Breast epithelium (tissue), 4 donors: ENCODE results near the gene EXOG. TPM values are rescaled to one million over a fixed set of nuclear protein-coding genes. Genes with fewer than 3 reads are reported as not detected.

Experiments
- DNase-seq, 2 donors: peaks; one replicate each; pipeline ENCODE4 v3.0.0-alpha.2; 2019; ENCODE audit warnings: low spot score in 2 of 2
- H3K27ac ChIP-seq, 2 donors: fragments of 200-600 bp; sonication (generic) in 1 of 2; one replicate each; pipeline ENCODE4 v1.5.1; 2016 to 2019; ENCODE audit warnings: mild to moderate bottlenecking in 1 of 2
- H3K27me3 ChIP-seq, 2 donors: fragments of 200-600 bp; sonication (generic) in 1 of 2; one replicate each; pipeline versions ENCODE4 v1.5.1 to v1.6.0; 2017 to 2019; ENCODE audit warnings: control low read depth in 1 of 2, mild to moderate bottlenecking in 1 of 2
- H3K36me3 ChIP-seq: fragments of 200-600 bp; one replicate; pipeline ENCODE4 v1.5.1; 2019
- H3K4me1 ChIP-seq, 2 donors: fragments of 200-600 bp; sonication (generic); one replicate each; pipeline ENCODE4 v1.5.1; 2016 to 2019; ENCODE audit warnings: control low read depth in 1 of 2
- H3K4me3 ChIP-seq, 3 donors: fragments of 200-600 bp; sonication (generic); 1 replicate in 2 of 3; 2 replicates in 1 of 3; pipeline ENCODE4 v1.5.1; 2016 to 2019; ENCODE audit warnings: mild to moderate bottlenecking in 3 of 3, moderate library complexity in 2 of 3
- H3K9me3 ChIP-seq, 2 donors: fragments of 200-600 bp; sonication (generic) in 1 of 2; one replicate each; pipeline ENCODE4 v1.5.1; 2016 to 2019; ENCODE audit warnings: control low read depth in 1 of 2
- POLR2A ChIP-seq: fragments of 450-650 bp; IDR thresholded peaks from one replicate; pipeline ENCODE4 v1.6.1; 2016; ENCODE audit warnings: antibody characterized with exemption, mild to moderate bottlenecking, moderate library complexity
- POLR2AphosphoS5 ChIP-seq, 3 donors: sonication (generic); formaldehyde crosslinking; IDR thresholded peaks; one replicate each; pipeline ENCODE4 v1.6.1; 2017; ENCODE audit warnings: antibody characterized with exemption in 3 of 3
- intact Hi-C: fragments of 100-400 bp; cut with DNase I; formaldehyde crosslinking; loops from one replicate; pipeline ENCODE4 v1.15.1; 2023; ENCODE audit warnings: low total_unique reads
- total RNA-seq, 3 donors: library from RNA; depleted of rRNA; stranded (reverse); fragments of >200 nt; gene quantifications; one replicate each; pipeline ENCODE4 v1.1.0, GENCODE V29; 2016
- TF ChIP-seq, protein P1 (sequence below), 3 donors: fragments of 450-650 bp; IDR thresholded peaks; one replicate each; pipeline ENCODE4 v1.5.1; 2016 to 2017; ENCODE audit warnings: antibody characterized with exemption in 3 of 3, mild to moderate bottlenecking in 3 of 3, moderate library complexity in 3 of 3

The EXOG gene
- total RNA-seq, 3 donors from 2014 or later = 7.5 to 10.2 (median 8.8) TPM

DNA sequence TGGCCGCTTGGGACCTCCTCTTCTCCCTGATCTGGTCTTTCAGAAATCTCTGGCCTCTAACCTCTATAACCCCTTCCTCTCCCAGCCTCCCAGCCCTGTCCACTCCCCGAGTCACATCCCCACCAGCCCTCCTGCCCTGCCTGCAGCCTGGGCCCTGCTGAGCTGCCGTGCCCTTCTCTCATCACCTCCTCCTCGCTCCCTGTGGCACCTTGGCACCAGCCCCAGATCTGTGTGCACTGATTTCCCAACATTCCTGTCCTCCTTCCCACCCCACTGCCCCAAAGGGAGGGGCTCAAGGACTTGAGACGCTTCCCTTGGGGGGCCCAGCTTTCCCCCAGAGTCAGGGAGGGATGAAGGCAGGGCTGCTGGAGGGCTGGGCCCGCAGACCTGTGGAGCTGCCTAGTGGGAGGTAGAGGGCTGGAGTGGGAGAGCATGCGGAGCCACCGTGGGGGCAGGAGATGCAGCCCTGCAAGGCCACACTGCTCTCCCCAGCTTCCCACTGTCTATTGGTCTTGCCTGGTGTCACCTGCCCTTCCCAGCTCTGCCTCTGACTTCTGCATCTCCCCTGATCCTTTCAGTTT, 42.7 kb downstream of the EXOG start:
- H3K36me3 ChIP-seq = peaks cover 3% of the 10 kb centered on the region
- TF ChIP-seq POLR2AphosphoS5 (IDR thresholded peaks at IDR 0.05) (no peak), POLR2A (no peak)
- TF ChIP-seq, protein P1, sequence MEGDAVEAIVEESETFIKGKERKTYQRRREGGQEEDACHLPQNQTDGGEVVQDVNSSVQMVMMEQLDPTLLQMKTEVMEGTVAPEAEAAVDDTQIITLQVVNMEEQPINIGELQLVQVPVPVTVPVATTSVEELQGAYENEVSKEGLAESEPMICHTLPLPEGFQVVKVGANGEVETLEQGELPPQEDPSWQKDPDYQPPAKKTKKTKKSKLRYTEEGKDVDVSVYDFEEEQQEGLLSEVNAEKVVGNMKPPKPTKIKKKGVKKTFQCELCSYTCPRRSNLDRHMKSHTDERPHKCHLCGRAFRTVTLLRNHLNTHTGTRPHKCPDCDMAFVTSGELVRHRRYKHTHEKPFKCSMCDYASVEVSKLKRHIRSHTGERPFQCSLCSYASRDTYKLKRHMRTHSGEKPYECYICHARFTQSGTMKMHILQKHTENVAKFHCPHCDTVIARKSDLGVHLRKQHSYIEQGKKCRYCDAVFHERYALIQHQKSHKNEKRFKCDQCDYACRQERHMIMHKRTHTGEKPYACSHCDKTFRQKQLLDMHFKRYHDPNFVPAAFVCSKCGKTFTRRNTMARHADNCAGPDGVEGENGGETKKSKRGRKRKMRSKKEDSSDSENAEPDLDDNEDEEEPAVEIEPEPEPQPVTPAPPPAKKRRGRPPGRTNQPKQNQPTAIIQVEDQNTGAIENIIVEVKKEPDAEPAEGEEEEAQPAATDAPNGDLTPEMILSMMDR (IDR thresholded peaks at IDR 0.05) = no peak
- intact Hi-C loops = no loop called here
- no peak overlapping the region for H3K27ac ChIP-seq
- no peak for DNase-seq
- H3K4me1 ChIP-seq = no peaks in the 10 kb centered on the region
- no peak overlapping the region for H3K4me3 ChIP-seq
- H3K27me3 ChIP-seq = no peaks in the 10 kb centered on the region
- H3K9me3 ChIP-seq = no peaks in the 10 kb centered on the region

DNA sequence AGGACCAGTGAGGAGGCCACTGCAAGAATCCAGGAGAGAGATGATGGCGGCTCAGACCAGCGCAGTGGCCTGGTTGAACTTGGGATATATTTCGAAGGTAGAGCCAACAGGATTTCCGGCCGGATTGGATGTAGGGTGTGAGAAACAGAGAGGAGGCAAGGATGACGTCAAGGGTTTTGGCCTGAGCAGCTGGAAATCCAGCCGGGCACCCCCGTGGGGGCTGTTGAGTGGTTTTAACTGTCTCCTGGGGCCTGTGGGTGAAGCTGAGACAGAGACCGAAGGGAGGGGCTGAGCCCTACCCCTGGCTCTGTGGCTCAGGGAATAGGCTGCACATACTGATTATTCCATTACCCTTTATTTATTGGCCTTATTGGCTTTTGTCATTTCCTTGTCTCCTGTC, 45.7 kb downstream of the EXOG start:
- no peak overlapping the region for H3K4me3 ChIP-seq
- H3K36me3 ChIP-seq = no peaks in the 10 kb centered on the region
- TF ChIP-seq, protein P1 (IDR thresholded peaks at IDR 0.05) = no peak
- TF ChIP-seq POLR2AphosphoS5 (IDR thresholded peaks at IDR 0.05) (no peak), POLR2A (no peak)
- no peaks in the 10 kb centered on the region for H3K27me3 ChIP-seq
- no peak overlapping the region for H3K27ac ChIP-seq
- H3K9me3 ChIP-seq = no peaks in the 10 kb centered on the region
- H3K4me1 ChIP-seq = no peaks in the 10 kb centered on the region
- DNase-seq = no peak
- intact Hi-C loops = no loop called here

DNA sequence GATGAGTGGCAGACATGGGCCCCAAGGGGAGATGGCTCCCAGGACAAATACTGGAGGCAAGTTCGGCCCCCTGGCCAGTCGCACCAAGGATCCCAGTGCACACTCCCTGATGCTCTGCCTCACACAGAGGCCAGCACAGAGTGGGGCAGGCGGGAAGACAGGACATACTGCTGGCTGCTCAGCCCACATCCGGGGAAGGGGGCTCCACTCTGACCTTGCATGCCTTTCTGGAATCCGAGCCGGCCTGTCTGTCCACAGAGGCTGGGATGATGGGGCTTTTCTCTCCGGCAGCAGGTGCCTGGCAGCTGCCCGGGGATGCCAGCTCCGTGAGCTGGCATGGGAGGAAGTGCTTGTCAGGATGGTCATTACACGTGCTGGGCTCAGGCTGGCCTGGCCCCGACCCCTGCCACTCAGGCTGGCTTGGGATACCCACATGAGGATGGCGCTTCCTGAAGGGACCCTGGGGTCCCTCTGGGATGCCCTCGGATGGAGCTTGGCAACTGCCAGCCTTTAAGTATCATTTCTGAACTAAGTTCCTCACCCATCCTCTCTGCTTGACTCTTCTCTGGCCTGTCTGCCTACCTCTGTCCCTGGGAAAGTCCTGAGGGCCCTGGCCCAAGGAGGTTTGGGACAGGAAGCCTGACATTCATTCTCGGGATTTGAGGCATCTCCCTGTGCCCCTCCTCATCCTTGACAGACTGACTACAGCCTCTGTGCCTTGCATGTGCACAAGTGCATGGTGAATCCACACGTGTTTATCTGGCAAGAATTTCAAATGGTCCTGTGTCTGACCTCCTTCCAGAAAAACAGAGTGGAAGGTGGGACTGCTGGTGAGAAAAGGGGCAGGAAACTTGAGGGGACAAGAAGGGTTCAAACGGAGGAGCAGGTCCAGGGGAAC, 46.5 kb downstream of the EXOG start:
- Histone ChIP-seq H3K27me3 (no peaks in the 10 kb centered on the region), H3K4me3 (no peak overlapping the region), H3K27ac (no peak overlapping the region), H3K4me1 (no peaks in the 10 kb centered on the region), H3K36me3 (no peaks in the 10 kb centered on the region), H3K9me3 (no peaks in the 10 kb centered on the region)
- TF ChIP-seq, protein P1 (IDR thresholded peaks at IDR 0.05) = no peak
- no peak for TF ChIP-seq POLR2AphosphoS5 (IDR thresholded peaks at IDR 0.05)
- intact Hi-C loops = no loop called here
- no peak for DNase-seq

DNA sequence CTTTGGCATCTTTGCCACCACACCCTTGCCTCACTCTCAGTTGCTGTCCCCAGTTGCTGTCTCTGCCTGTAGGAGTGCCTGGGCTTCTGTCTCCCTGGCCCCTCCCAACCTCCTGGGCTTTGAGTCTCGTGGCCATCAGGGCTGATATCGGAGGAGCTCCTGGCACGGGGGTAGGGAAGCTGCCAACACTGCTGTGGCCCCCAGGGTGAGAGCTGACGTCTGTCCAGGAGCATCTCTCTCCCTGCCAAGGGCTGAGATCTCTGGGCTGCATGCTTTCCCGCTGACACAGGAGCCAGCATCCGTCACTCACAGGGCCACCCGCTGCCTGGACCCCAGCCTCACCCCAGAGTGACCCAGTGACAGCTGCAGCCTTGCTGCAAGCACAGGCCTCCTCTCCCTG, 47.4 kb downstream of the EXOG start:
- H3K4me3 ChIP-seq = no peak overlapping the region
- no peaks in the 10 kb centered on the region for H3K36me3 ChIP-seq
- H3K27me3 ChIP-seq = no peaks in the 10 kb centered on the region
- intact Hi-C loops = no loop called here
- H3K27ac ChIP-seq = no peak overlapping the region
- H3K4me1 ChIP-seq = no peaks in the 10 kb centered on the region
- TF ChIP-seq, protein P1 (IDR thresholded peaks at IDR 0.05) = no peak
- TF ChIP-seq POLR2AphosphoS5 (IDR thresholded peaks at IDR 0.05) = no peak
- TF ChIP-seq POLR2A = no peak
- no peak for DNase-seq
- no peaks in the 10 kb centered on the region for H3K9me3 ChIP-seq

DNA sequence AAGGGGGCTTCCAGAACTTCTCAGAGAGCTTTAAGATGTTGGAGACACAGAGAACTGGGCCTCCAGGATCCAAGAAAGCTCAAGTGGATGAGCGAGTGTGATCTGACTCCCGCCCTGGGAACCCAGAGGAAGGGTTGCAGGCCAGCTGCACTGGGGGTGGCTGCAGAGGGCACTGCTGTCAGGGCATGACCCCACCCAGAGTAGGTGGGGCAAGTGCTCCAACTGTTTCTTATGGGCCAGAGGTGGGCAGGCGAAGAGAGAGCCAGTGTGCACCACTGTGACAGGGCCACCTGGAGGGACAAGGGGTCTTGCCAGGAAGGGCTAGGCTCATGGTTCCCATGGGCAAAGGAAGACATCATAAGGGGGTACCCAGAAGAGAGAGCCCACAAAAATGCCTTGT, 48.8 kb downstream of the EXOG start:
- no peak for TF ChIP-seq POLR2A
- TF ChIP-seq POLR2AphosphoS5 (IDR thresholded peaks at IDR 0.05) = no peak
- TF ChIP-seq, protein P1 (IDR thresholded peaks at IDR 0.05) = no peak
- Histone ChIP-seq H3K27me3 (no peaks in the 10 kb centered on the region), H3K27ac (no peak overlapping the region), H3K4me3 (no peak overlapping the region), H3K9me3 (no peaks in the 10 kb centered on the region), H3K36me3 (no peaks in the 10 kb centered on the region), H3K4me1 (no peaks in the 10 kb centered on the region)
- DNase-seq = no peak
- intact Hi-C loops = no loop called here
